ENCODE results near the gene TMEM208. TPM values are rescaled to one million over a fixed set of nuclear protein-coding genes. Genes with fewer than 3 reads are reported as not detected.

The TMEM208 gene
- total and polyA plus RNA-seq, 2 of the 13 experiments (the other 11 are each of a cell fraction or from before 2014, with no cell fraction given) = 58.8 to 72.9 TPM

GRCh38 chr16:67226295-67226803 lies 581 bp upstream of the TMEM208 start (continued):
- TF ChIP-seq ZNF83 (CRISPR knock-in tag; IDR thresholded peaks at IDR 0.05; ENCODE audit: borderline replicate concordance) (peak; percentile 69; the same call in 1 of the 2 replicates), ISX (CRISPR knock-in tag; conservative IDR thresholded peaks at IDR 0.05) (no peak), ZNF615 (CRISPR knock-in tag; IDR thresholded peaks at IDR 0.05; ENCODE audit: borderline replicate concordance) (no peak), FIP1L1 (IDR thresholded peaks at IDR 0.05; ENCODE audit: borderline replicate concordance, insufficient read depth, low read depth, low read length) (no peak), BORCS8-MEF2B (CRISPR knock-in tag; IDR thresholded peaks at IDR 0.05) (peak; percentile 8; the same call in 1 of the 2 replicates), ZNF512 (CRISPR knock-in tag; IDR thresholded peaks at IDR 0.05) (no peak), ZFP62 (CRISPR knock-in tag; IDR thresholded peaks at IDR 0.05) (no peak), BRCA1 (CRISPR knock-in tag; IDR thresholded peaks at IDR 0.05) (no peak), ZSCAN20 (CRISPR knock-in tag; IDR thresholded peaks at IDR 0.05; ENCODE audit: borderline replicate concordance) (no peak), NFKBIZ (CRISPR knock-in tag; IDR thresholded peaks at IDR 0.05) (no peak), FOSL2 (CRISPR knock-in tag; IDR thresholded peaks at IDR 0.05) (no peak), SIX1 (CRISPR knock-in tag; IDR thresholded peaks at IDR 0.05; ENCODE audit: borderline replicate concordance) (no peak), ZNF124 (CRISPR knock-in tag; IDR thresholded peaks at IDR 0.05) (no peak), MZF1 (CRISPR knock-in tag; IDR thresholded peaks at IDR 0.05; ENCODE audit: borderline replicate concordance) (0 out of 2 replicates have a peak, but pooled peaks have one; percentile 91), ZNF160 (CRISPR knock-in tag; IDR thresholded peaks at IDR 0.05) (no peak), CREBL2 (CRISPR knock-in tag; IDR thresholded peaks at IDR 0.05; ENCODE audit: borderline replicate concordance) (no peak), PHF5A (CRISPR knock-in tag; IDR thresholded peaks at IDR 0.05; ENCODE audit: low read depth, unreplicated experiment) (no peak), TBX3 (IDR thresholded peaks at IDR 0.05; ENCODE audit: borderline replicate concordance) (no peak)
- TF ChIP-seq, protein P1, sequence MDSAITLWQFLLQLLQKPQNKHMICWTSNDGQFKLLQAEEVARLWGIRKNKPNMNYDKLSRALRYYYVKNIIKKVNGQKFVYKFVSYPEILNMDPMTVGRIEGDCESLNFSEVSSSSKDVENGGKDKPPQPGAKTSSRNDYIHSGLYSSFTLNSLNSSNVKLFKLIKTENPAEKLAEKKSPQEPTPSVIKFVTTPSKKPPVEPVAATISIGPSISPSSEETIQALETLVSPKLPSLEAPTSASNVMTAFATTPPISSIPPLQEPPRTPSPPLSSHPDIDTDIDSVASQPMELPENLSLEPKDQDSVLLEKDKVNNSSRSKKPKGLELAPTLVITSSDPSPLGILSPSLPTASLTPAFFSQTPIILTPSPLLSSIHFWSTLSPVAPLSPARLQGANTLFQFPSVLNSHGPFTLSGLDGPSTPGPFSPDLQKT (CRISPR knock-in tag; IDR thresholded peaks at IDR 0.05; ENCODE audit: borderline replicate concordance) = no peak
- TF ChIP-seq, protein P2, sequence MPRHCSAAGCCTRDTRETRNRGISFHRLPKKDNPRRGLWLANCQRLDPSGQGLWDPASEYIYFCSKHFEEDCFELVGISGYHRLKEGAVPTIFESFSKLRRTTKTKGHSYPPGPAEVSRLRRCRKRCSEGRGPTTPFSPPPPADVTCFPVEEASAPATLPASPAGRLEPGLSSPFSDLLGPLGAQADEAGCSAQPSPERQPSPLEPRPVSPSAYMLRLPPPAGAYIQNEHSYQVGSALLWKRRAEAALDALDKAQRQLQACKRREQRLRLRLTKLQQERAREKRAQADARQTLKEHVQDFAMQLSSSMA (CRISPR knock-in tag; IDR thresholded peaks at IDR 0.05) = peak; percentile 56; the same call in 1 of the 2 replicates
- TF ChIP-seq, protein P3, sequence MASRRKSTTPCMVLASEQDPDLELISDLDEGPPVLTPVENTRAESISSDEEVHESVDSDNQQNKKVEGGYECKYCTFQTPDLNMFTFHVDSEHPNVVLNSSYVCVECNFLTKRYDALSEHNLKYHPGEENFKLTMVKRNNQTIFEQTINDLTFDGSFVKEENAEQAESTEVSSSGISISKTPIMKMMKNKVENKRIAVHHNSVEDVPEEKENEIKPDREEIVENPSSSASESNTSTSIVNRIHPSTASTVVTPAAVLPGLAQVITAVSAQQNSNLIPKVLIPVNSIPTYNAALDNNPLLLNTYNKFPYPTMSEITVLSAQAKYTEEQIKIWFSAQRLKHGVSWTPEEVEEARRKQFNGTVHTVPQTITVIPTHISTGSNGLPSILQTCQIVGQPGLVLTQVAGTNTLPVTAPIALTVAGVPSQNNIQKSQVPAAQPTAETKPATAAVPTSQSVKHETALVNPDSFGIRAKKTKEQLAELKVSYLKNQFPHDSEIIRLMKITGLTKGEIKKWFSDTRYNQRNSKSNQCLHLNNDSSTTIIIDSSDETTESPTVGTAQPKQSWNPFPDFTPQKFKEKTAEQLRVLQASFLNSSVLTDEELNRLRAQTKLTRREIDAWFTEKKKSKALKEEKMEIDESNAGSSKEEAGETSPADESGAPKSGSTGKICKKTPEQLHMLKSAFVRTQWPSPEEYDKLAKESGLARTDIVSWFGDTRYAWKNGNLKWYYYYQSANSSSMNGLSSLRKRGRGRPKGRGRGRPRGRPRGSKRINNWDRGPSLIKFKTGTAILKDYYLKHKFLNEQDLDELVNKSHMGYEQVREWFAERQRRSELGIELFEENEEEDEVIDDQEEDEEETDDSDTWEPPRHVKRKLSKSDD (CRISPR knock-in tag; IDR thresholded peaks at IDR 0.05; ENCODE audit: low read depth) = no peak
- TF ChIP-seq, protein P4, sequence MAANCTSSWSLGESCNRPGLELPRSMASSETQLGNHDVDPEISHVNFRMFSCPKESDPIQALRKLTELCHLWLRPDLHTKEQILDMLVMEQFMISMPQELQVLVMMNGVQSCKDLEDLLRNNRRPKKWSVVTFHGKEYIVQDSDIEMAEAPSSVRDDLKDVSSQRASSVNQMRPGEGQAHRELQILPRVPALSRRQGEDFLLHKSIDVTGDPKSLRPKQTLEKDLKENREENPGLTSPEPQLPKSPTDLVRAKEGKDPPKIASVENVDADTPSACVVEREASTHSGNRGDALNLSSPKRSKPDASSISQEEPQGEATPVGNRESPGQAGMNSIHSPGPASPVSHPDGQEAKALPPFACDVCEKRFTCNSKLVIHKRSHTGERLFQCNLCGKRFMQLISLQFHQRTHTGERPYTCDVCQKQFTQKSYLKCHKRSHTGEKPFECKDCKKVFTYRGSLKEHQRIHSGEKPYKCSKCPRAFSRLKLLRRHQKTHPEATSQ (CRISPR knock-in tag; IDR thresholded peaks at IDR 0.05; ENCODE audit: borderline replicate concordance) = no peak

Measured in HepG2 (cell line).